Measurements from ENCODE around the gene TBCEL. TPM values are rescaled to one million over a fixed set of nuclear protein-coding genes. Genes with fewer than 3 reads are reported as not detected.

TBCEL gene
- total RNA-seq, 2 donors from 2014 or later = 23.0 to 31.0 TPM

- TF ChIP-seq CTCF (IDR thresholded peaks at IDR 0.05) = no peak
- H3K27ac ChIP-seq = no peak overlapping the region
- H3K9me3 ChIP-seq = no peaks in the 10 kb centered on the region
- no peak for DNase-seq (ENCODE audit: low spot score)
- peaks cover 0 to 22% of the 10 kb centered on the region in 2 donors for H3K4me1 ChIP-seq
- H3K4me3 ChIP-seq = no peak overlapping the region
- H3K27me3 ChIP-seq = no peaks in the 10 kb centered on the region
- no peaks in the 10 kb centered on the region for H3K36me3 ChIP-seq
Observed at GRCh38 chr11:121038648-121039409, 14.9 kb downstream of the TBCEL start.

- Histone ChIP-seq H3K4me3 (no peak overlapping the region), H3K27me3 (no peaks in the 10 kb centered on the region), H3K9me3 (no peaks in the 10 kb centered on the region), H3K4me1 (peaks cover 0 to 22% of the 10 kb centered on the region in 2 donors), H3K36me3 (no peaks in the 10 kb centered on the region), H3K27ac (no peak overlapping the region)
- DNase-seq (ENCODE audit: low spot score) = no peak
- TF ChIP-seq CTCF (IDR thresholded peaks at IDR 0.05) = no peak
Observed at GRCh38 chr11:121039971-121040613, 16.2 kb downstream of the TBCEL start.

- H3K36me3 ChIP-seq = no peaks in the 10 kb centered on the region
- H3K27me3 ChIP-seq = no peaks in the 10 kb centered on the region
- no peak for TF ChIP-seq CTCF (IDR thresholded peaks at IDR 0.05)
- H3K4me1 ChIP-seq = peaks cover 0 to 22% of the 10 kb centered on the region in 2 donors
- no peak for DNase-seq (ENCODE audit: low spot score)
- H3K27ac ChIP-seq = no peak overlapping the region
- H3K4me3 ChIP-seq = no peak overlapping the region
- H3K9me3 ChIP-seq = no peaks in the 10 kb centered on the region
Observed at GRCh38 chr11:121040614-121041002, 16.7 kb downstream of the TBCEL start.

- Histone ChIP-seq H3K9me3 (no peaks in the 10 kb centered on the region), H3K36me3 (no peaks in the 10 kb centered on the region), H3K4me1 (peaks cover 0 to 17% of the 10 kb centered on the region in 2 donors), H3K27me3 (no peaks in the 10 kb centered on the region), H3K27ac (no peak overlapping the region), H3K4me3 (no peak overlapping the region)
- DNase-seq (ENCODE audit: low spot score) = no peak
- no peak for TF ChIP-seq CTCF (IDR thresholded peaks at IDR 0.05)
Observed at GRCh38 chr11:121041072-121041471, 17.2 kb downstream of the TBCEL start.

GRCh38 chr11:121042296-121042695 is 18.4 kb downstream of the TBCEL start:
- no peak overlapping the region for H3K4me3 ChIP-seq
- H3K27me3 ChIP-seq = no peaks in the 10 kb centered on the region
- no peaks in the 10 kb centered on the region for H3K9me3 ChIP-seq
- TF ChIP-seq CTCF (IDR thresholded peaks at IDR 0.05) = no peak
- no peaks in the 10 kb centered on the region for H3K36me3 ChIP-seq
- peaks cover 0 to 8% of the 10 kb centered on the region in 2 donors for H3K4me1 ChIP-seq
- DNase-seq (ENCODE audit: low spot score) = no peak
- H3K27ac ChIP-seq = no peak overlapping the region
